PC-9 (cell line): Measurements from ENCODE around the gene TMEM53. TPM values are rescaled to one million over a fixed set of nuclear protein-coding genes. Genes with fewer than 3 reads are reported as not detected.

Experiments
- BruUV-seq: library from RNA; stranded (reverse); fragments of 400-500 nt; replicated peaks from 2 replicates; lab custom pipeline; 2021; lab: Mats Ljungman, UMichigan
- CTCF ChIA-PET: fragments of 300-600 bp; sonication (Branson Sonifier 250); formaldehyde crosslinking; loops from one replicate; lab custom pipeline; 2022; ENCODE audit warnings: antibody characterized with exemption; lab: Charles Lee
- POLR2A ChIA-PET: fragments of 300-600 bp; sonication (Branson Sonifier 250); formaldehyde crosslinking; loops from one replicate; lab custom pipeline; 2022; ENCODE audit warnings: antibody characterized with exemption; ENCODE audit not compliant: unreplicated experiment; lab: Charles Lee
- DNase-seq, 2 experiments: peaks; one replicate each; pipeline versions ENCODE4 v3.0.0 to v3.0.0-alpha.2; 2015 to 2022; ENCODE audit warnings: mixed read lengths in 1 of 2
- H2AFZ ChIP-seq: fragments of 200-600 bp; sonication (generic); 2 replicates; pipeline ENCODE4 v1.8.1; 2017; ENCODE audit warnings: antibody characterized with exemption
- H3F3A ChIP-seq: fragments of 200-600 bp; sonication (generic); 2 replicates; pipeline ENCODE4 v1.8.1; 2017; ENCODE audit warnings: antibody characterized with exemption, mild to moderate bottlenecking, low read depth; ENCODE audit not compliant: insufficient read depth
- H3K27ac ChIP-seq: fragments of 200-600 bp; sonication (generic); 2 replicates; pipeline ENCODE4 v1.6.1; 2016; ENCODE audit warnings: mixed run types
- H3K27me3 ChIP-seq: fragments of 200-600 bp; sonication (generic); 2 replicates; pipeline ENCODE4 v1.6.1; 2016; ENCODE audit warnings: low read depth, mixed run types; ENCODE audit not compliant: insufficient read depth
- H3K36me3 ChIP-seq: fragments of 200-600 bp; sonication (generic); 2 replicates; pipeline ENCODE4 v1.6.1; 2016; ENCODE audit warnings: low read depth, mixed run types
- H3K4me1 ChIP-seq: fragments of 200-600 bp; sonication (generic); replicated peaks from 2 replicates; pipeline ENCODE4 v1.6.1; 2016; ENCODE audit warnings: mixed run types; ENCODE audit not compliant: insufficient read depth
- H3K4me2 ChIP-seq: fragments of 200-600 bp; sonication (generic); 2 replicates; pipeline ENCODE4 v1.6.1; 2017; ENCODE audit warnings: mixed run types
- H3K4me3 ChIP-seq: fragments of 200-600 bp; sonication (generic); 2 replicates; pipeline ENCODE4 v1.6.1; 2016; ENCODE audit warnings: mixed run types
- H3K79me2 ChIP-seq: fragments of 200-600 bp; sonication (generic); 2 replicates; pipeline ENCODE4 v1.6.1; 2017; ENCODE audit warnings: low read depth, mixed run types
- H3K9me2 ChIP-seq: fragments of 200-600 bp; sonication (generic); 2 replicates; pipeline ENCODE4 v1.8.1; 2017; ENCODE audit warnings: mild to moderate bottlenecking; ENCODE audit not compliant: insufficient read depth
- H3K9me3 ChIP-seq: fragments of 200-600 bp; sonication (generic); 2 replicates; pipeline ENCODE4 v1.8.1; 2016; ENCODE audit warnings: low read depth; ENCODE audit not compliant: insufficient read depth
- H4K20me1 ChIP-seq: fragments of 200-600 bp; sonication (generic); 2 replicates; pipeline ENCODE4 v1.8.1; 2017; ENCODE audit not compliant: insufficient read depth
- EZH2 ChIP-seq: fragments of 200-600 bp; sonication (generic); IDR thresholded peaks from 2 replicates; pipeline ENCODE4 v1.8.0; 2017; ENCODE audit warnings: antibody characterized with exemption, low read depth
- intact Hi-C: fragments of 100-400 bp; cut with micrococcal nuclease; formaldehyde crosslinking; loops from one replicate; pipeline ENCODE4 v1.10.0; 2022; ENCODE audit not compliant: unreplicated experiment
- total RNA-seq: library from RNA; stranded (reverse); gene quantifications from 2 replicates; pipeline ENCODE4 v1.2.3, GENCODE V29; 2021
- TF ChIP-seq, protein P1 (sequence below): fragments of 200-600 bp; sonication (generic); conservative IDR thresholded peaks from 2 replicates; pipeline ENCODE4 v1.6.1; 2017; ENCODE audit warnings: mixed run types, antibody characterized with exemption, mild to moderate bottlenecking, moderate library complexity

The TMEM53 gene
- total RNA-seq, 1 experiment from 2014 or later: 36.1 TPM

GRCh38 chr1:44616991-44617702 lies 57.1 kb downstream of the TMEM53 start:
- intact Hi-C loops: no loop called here
- CTCF ChIA-PET: interaction anchor here (0.7 to 0.9 kb wide), 2 partner anchors 239 to 269 kb away, joined by 3 read pairs; no protein-coding TSS in a partner anchor
- no peak for DNase-seq
- H3K36me3 ChIP-seq: no peaks in the 10 kb centered on the region
- no peaks in the 10 kb centered on the region for H3K79me2 ChIP-seq
- no peak overlapping the region for H3K27ac ChIP-seq
- BruUV-seq: no TSS peak
- H3K9me2 ChIP-seq: no peaks in the 10 kb centered on the region
- no peak overlapping the region for H2AFZ ChIP-seq
- no peaks in the 10 kb centered on the region for H3K9me3 ChIP-seq
- no peaks in the 10 kb centered on the region for H3F3A ChIP-seq
- no peaks in the 10 kb centered on the region for H3K4me1 ChIP-seq
- no peak overlapping the region for H3K4me2 ChIP-seq
- H4K20me1 ChIP-seq: no peaks in the 10 kb centered on the region
- no peak overlapping the region for H3K4me3 ChIP-seq
- POLR2A ChIA-PET: interaction anchor here (0.5 kb wide), 1 partner anchor 100 kb away, joined by 9 read pairs; no protein-coding TSS in a partner anchor
- no peaks in the 10 kb centered on the region for H3K27me3 ChIP-seq
- TF ChIP-seq, protein P1, sequence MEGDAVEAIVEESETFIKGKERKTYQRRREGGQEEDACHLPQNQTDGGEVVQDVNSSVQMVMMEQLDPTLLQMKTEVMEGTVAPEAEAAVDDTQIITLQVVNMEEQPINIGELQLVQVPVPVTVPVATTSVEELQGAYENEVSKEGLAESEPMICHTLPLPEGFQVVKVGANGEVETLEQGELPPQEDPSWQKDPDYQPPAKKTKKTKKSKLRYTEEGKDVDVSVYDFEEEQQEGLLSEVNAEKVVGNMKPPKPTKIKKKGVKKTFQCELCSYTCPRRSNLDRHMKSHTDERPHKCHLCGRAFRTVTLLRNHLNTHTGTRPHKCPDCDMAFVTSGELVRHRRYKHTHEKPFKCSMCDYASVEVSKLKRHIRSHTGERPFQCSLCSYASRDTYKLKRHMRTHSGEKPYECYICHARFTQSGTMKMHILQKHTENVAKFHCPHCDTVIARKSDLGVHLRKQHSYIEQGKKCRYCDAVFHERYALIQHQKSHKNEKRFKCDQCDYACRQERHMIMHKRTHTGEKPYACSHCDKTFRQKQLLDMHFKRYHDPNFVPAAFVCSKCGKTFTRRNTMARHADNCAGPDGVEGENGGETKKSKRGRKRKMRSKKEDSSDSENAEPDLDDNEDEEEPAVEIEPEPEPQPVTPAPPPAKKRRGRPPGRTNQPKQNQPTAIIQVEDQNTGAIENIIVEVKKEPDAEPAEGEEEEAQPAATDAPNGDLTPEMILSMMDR: no peak
- no peak for TF ChIP-seq EZH2

- Histone ChIP-seq H2AFZ (no peak overlapping the region), H3K9me2 (no peaks in the 10 kb centered on the region), H3K4me2 (no peak overlapping the region), H3K27ac (no peak overlapping the region), H3K4me1 (no peaks in the 10 kb centered on the region), H3K4me3 (no peak overlapping the region), H3K36me3 (no peaks in the 10 kb centered on the region), H3K27me3 (no peaks in the 10 kb centered on the region), H3F3A (no peaks in the 10 kb centered on the region), H4K20me1 (no peaks in the 10 kb centered on the region), H3K9me3 (no peaks in the 10 kb centered on the region), H3K79me2 (no peaks in the 10 kb centered on the region)
- intact Hi-C loops: no loop called here
- CTCF ChIA-PET: no interaction called here
- TF ChIP-seq, protein P1: no peak
- no peak for TF ChIP-seq EZH2
- POLR2A ChIA-PET: interaction anchor here (0.5 kb wide), 1 partner anchor 101 kb away, joined by 9 read pairs; no protein-coding TSS in a partner anchor
- DNase-seq: no peak
- no TSS peak for BruUV-seq
Observed at GRCh38 chr1:44616284-44616990, 57.8 kb downstream of the TMEM53 start.

DNA sequence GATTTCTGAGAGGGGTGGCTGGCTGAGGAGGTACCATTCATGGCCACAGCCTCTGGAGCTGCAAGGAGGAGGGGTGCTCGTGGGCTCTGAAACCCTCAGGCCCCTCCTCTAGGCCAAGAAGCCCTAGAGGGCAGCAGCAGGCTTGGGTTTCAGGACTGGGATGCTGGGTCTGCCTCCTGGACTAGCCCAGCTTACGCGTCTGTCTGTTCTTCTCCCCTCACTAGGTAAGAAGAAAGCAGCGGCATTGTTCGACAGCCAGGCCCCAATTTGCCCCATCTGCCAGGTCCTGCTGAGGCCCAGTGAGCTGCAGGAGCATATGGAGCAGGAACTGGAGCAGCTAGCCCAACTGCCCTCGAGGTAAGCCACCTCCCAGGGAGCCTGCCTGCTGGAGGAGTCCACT lies 60.3 kb downstream of the TMEM53 start:
- no TSS peak for BruUV-seq
- Histone ChIP-seq H3K4me3 (no peak overlapping the region), H3K36me3 (no peaks in the 10 kb centered on the region), H3K27me3 (no peaks in the 10 kb centered on the region), H3K4me2 (no peak overlapping the region), H3K4me1 (no peaks in the 10 kb centered on the region), H2AFZ (no peak overlapping the region), H3F3A (no peaks in the 10 kb centered on the region), H3K27ac (no peak overlapping the region), H3K9me3 (no peaks in the 10 kb centered on the region), H4K20me1 (no peaks in the 10 kb centered on the region), H3K79me2 (no peaks in the 10 kb centered on the region), H3K9me2 (no peaks in the 10 kb centered on the region)
- TF ChIP-seq EZH2: no peak
- TF ChIP-seq, protein P1: no peak
- CTCF ChIA-PET: interaction anchor here (0.6 kb wide), 1 partner anchor 39 kb away, joined by 3 read pairs; no protein-coding TSS in a partner anchor
- intact Hi-C loops: no loop called here
- DNase-seq: no peak
- POLR2A ChIA-PET: no interaction called here
